Subcutaneous abdominal adipose tissue (tissue), 5 donors: Measurements from ENCODE around the gene SLC26A11.
A peak's percentile ranks its signal among the peaks of the same experiment; 100 is the strongest.

Source experiments
- H3K27ac ChIP-seq: one replicate; pipeline ENCODE4 v1.7.0; 2013; ENCODE audit warnings: low read depth, mild to moderate bottlenecking, inconsistent platforms, low read length, moderate library complexity
- H3K27me3 ChIP-seq, 5 donors: one replicate each; pipeline ENCODE4 v1.7.0; 2013; ENCODE audit warnings: low read length in 5 of 5, inconsistent platforms in 1 of 5; ENCODE audit not compliant: control insufficient read depth in 5 of 5, insufficient read depth in 4 of 5
- H3K36me3 ChIP-seq, 5 donors: one replicate each; pipeline ENCODE4 v1.7.0; 2013; ENCODE audit warnings: low read length in 5 of 5; ENCODE audit not compliant: control insufficient read depth in 5 of 5, insufficient read depth in 5 of 5
- H3K4me1 ChIP-seq, 5 donors: one replicate each; pipeline ENCODE4 v1.7.0; 2013; ENCODE audit warnings: low read length in 5 of 5, mild to moderate bottlenecking in 3 of 5, moderate library complexity in 1 of 5; ENCODE audit not compliant: control insufficient read depth in 5 of 5, insufficient read depth in 5 of 5
- H3K4me3 ChIP-seq, 5 donors: one replicate each; pipeline ENCODE4 v1.7.0; 2013; ENCODE audit warnings: low read length in 5 of 5, low read depth in 1 of 5
- H3K9ac ChIP-seq, 5 donors: one replicate each; pipeline ENCODE4 v1.7.0; 2013; ENCODE audit warnings: low read length in 5 of 5, mild to moderate bottlenecking in 4 of 5, moderate library complexity in 3 of 5
- H3K9me3 ChIP-seq, 5 donors: one replicate each; pipeline ENCODE4 v1.7.0; 2013; ENCODE audit warnings: low read length in 5 of 5; ENCODE audit not compliant: control insufficient read depth in 5 of 5
- donor health status: healthy.
- donor health status: healthy.
- donor health status: healthy.
- donor health status: healthy.
- donor health status: healthy.

Gene SLC26A11

DNA sequence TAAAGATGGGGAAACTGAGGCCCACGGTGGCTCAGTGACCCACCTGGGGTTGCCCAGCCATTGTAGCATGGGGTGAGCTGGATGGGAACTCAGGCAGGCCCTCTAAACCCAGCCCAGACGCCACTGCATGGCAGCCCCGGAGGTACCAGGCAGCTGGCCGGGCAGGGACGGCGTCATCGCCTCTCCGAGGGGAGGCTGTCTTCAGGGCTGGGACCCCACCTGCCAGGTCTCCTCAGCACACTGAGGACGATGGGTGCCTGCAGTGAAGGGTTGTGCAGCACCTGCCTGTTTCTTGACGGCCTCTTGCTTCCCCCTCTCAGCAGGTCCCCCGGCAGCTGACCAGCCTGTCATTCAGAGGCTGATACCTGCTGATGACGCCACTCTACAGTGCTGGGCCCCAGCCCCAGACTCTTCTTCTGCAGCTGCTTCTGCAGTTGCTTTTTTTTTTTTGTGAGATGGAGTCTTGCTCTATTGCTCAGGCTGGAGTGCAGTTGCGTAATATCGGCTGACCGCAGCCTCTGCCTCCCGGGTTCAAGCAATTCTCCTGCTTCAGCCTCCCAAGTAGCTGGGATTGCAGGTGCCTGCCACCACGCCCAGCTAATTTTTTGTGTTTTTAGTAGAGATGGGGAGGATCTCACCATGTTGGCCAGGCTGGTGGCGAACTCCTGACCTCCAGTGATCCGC lies 65.2 kb downstream of the SLC26A11 start:
- Histone ChIP-seq H3K9me3 (peaks cover 0 to 3% (median 0%) of the 10 kb centered on the region in 5 donors), H3K27me3 (no peaks in the 10 kb centered on the region), H3K4me1 (peaks cover 3 to 18% (median 6%) of the 10 kb centered on the region in 5 donors), H3K9ac (no peak overlapping the region), H3K4me3 (no peak overlapping the region), H3K36me3 (peaks cover 0 to 66% (median 49%) of the 10 kb centered on the region in 5 donors), H3K27ac (no peak overlapping the region)

DNA sequence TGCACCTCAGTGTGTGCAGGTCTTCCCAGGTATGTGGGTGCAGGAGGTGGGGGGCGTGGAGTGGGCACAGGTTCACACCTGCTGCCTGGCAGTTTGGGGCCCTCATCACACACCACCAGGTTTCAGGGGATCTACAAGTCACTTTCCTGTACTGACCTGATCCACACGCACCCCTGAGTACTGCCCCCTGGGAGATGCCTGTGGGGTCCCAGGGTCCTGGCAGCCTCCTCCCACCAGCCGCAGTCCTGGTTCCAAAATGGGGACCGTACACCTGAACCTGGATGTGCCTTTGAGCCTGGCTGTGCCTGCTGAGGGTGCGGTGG lies 66.4 kb downstream of the SLC26A11 start:
- Histone ChIP-seq H3K4me3 (no peak overlapping the region), H3K9ac (no peak overlapping the region), H3K4me1 (peaks cover 3 to 18% (median 3%) of the 10 kb centered on the region in 5 donors), H3K9me3 (peaks cover 0 to 3% (median 0%) of the 10 kb centered on the region in 5 donors), H3K36me3 (peaks cover 0 to 66% (median 53%) of the 10 kb centered on the region in 5 donors), H3K27ac (no peak overlapping the region), H3K27me3 (no peaks in the 10 kb centered on the region)

DNA sequence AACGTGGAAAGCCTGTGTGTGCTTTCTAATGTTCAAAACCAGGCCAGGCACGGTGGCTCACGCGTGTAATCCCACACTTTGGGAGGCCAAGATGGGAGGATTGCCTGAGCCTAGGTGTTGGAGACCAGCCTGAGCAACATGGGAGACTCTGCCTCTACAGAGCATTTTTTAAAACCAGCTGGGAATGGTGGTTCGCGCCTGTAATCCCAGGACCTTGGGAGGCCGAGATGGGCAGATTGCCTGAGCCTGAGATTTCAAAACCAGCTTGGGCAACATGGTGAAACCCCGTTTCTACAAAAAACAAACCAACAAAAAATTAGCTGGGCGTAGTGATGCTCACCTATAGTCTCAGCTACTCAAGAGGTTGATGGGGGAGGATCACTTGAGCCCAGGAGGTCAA lies 66.8 kb downstream of the SLC26A11 start:
- H3K9me3 ChIP-seq = peaks cover 0 to 3% (median 0%) of the 10 kb centered on the region in 5 donors
- no peak overlapping the region for H3K4me3 ChIP-seq
- H3K4me1 ChIP-seq = peaks cover 3 to 18% (median 3%) of the 10 kb centered on the region in 5 donors
- H3K27ac ChIP-seq = no peak overlapping the region
- H3K27me3 ChIP-seq = no peaks in the 10 kb centered on the region
- H3K9ac ChIP-seq = no peak overlapping the region
- peaks cover 0 to 68% (median 53%) of the 10 kb centered on the region in 5 donors for H3K36me3 ChIP-seq

DNA sequence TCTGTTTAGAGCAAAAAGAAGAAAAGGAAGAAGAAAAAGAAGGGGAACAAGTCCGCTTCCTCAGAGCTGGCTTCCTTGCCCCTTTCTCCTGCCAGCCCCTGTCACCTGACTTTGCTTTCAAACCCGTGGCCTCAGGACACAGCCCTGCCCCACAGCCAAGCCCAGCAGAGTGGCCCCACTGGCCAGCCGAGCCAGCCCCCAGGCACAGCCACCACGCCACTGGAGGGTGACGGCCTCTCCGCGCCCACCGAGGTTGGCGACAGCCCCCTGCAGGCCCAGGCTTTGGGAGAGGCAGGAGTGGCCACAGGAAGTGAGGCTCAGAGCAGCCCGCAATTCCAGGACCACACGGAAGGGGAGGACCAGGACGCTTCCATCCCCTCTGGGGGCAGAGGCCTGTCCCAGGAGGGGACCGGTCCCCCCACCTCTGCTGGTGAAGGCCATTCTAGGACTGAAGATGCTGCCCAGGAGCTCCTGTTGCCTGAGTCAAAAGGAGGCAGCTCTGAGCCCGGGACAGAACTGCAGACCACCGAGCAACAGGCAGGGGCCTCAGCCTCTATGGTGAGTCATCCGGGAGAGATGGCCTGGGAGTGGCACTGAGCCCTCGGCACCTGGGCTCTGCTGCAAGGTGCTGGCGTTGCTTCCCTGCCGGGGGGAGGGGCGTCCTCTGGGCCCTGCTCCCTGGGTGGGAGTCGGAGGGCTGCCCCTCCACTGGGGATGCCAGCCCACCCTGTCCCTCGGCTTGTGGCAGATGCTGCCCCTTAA lies 67.8 kb downstream of the SLC26A11 start:
- Histone ChIP-seq H3K27me3 (no peaks in the 10 kb centered on the region), H3K9ac (peak overlapping the region in 2 of 5 donors; percentile 16 to 21), H3K9me3 (peaks cover 0 to 3% (median 0%) of the 10 kb centered on the region in 5 donors), H3K4me1 (peaks cover 3 to 18% (median 3%) of the 10 kb centered on the region in 5 donors), H3K27ac (no peak overlapping the region), H3K4me3 (peak overlapping the region in 1 of 5 donors; percentile 46), H3K36me3 (peaks cover 0 to 75% (median 61%) of the 10 kb centered on the region in 5 donors)

DNA sequence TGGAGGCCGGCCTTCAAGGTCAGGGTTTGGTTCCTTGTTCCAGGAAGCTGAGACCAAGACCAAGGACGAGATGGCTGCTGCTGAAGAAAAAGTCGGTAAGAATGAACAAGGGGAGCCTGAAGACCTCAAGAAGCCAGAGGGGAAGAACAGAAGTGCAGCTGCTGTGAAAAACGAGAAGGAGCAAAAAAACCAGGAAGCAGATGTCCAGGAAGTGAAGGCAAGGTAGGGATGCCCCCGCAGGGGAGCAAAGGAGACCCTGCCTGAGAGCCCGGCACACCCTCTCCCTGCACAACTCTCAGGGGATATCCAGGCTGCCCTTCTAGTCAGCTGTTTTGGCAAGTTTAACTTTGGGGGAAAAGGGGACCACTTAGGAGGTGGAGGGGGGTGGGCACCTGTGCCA lies 69.4 kb downstream of the SLC26A11 start:
- Histone ChIP-seq H3K36me3 (peaks cover 0 to 78% (median 69%) of the 10 kb centered on the region in 5 donors), H3K9ac (no peak overlapping the region), H3K9me3 (peaks cover 0 to 3% (median 0%) of the 10 kb centered on the region in 5 donors), H3K4me1 (peaks cover 3 to 21% (median 5%) of the 10 kb centered on the region in 5 donors), H3K27ac (no peak overlapping the region), H3K27me3 (no peaks in the 10 kb centered on the region), H3K4me3 (no peak overlapping the region)

DNA sequence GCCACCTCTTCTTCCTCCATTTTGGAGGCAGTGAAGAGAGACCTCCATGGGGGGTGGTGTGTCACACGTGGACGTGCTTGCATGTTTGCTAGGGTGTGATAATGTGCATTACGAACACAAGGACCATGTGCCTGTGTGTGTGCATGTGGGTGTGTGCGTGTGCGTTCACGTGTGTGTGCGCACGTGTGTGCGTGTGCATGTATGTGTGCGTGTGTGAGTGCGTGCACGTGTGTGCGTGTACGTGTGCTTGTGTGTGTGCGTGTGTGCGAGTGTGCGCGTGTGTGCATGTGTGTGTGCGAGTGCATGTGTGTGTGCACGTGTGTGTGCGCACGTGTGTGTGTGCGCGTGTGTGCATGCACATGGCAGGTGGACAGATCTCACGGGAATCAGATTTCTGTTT lies 69.9 kb downstream of the SLC26A11 start:
- Histone ChIP-seq H3K9me3 (peaks cover 0 to 3% (median 0%) of the 10 kb centered on the region in 5 donors), H3K27ac (no peak overlapping the region), H3K27me3 (no peaks in the 10 kb centered on the region), H3K36me3 (peaks cover 0 to 78% (median 71%) of the 10 kb centered on the region in 5 donors), H3K4me1 (peaks cover 3 to 24% (median 8%) of the 10 kb centered on the region in 5 donors), H3K4me3 (no peak overlapping the region), H3K9ac (no peak overlapping the region)

DNA sequence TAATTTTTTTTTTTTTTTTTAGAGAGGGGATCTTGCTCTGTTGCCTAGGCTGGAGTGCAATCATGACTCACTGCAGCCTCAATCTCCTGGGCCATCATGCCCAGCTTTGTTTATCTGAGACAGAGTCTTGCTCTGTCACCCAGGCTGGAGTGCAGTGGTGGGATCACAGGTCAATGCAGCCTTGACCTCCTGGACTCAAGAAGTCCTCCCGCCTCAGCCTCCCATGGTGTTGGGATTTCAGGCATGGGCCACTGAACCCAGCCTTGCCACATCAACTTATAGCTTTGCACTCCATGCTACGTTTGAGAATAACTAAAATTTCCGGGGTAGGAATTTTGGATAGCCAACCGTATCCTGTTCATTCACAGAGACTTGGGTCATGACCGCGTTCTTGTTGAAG lies 71.0 kb downstream of the SLC26A11 start:
- Histone ChIP-seq H3K9ac (no peak overlapping the region), H3K4me3 (no peak overlapping the region), H3K4me1 (peaks cover 3 to 24% (median 8%) of the 10 kb centered on the region in 5 donors), H3K27me3 (no peaks in the 10 kb centered on the region), H3K36me3 (peaks cover 0 to 87% (median 82%) of the 10 kb centered on the region in 5 donors), H3K27ac (no peak overlapping the region), H3K9me3 (peaks cover 0 to 3% (median 0%) of the 10 kb centered on the region in 5 donors)

DNA sequence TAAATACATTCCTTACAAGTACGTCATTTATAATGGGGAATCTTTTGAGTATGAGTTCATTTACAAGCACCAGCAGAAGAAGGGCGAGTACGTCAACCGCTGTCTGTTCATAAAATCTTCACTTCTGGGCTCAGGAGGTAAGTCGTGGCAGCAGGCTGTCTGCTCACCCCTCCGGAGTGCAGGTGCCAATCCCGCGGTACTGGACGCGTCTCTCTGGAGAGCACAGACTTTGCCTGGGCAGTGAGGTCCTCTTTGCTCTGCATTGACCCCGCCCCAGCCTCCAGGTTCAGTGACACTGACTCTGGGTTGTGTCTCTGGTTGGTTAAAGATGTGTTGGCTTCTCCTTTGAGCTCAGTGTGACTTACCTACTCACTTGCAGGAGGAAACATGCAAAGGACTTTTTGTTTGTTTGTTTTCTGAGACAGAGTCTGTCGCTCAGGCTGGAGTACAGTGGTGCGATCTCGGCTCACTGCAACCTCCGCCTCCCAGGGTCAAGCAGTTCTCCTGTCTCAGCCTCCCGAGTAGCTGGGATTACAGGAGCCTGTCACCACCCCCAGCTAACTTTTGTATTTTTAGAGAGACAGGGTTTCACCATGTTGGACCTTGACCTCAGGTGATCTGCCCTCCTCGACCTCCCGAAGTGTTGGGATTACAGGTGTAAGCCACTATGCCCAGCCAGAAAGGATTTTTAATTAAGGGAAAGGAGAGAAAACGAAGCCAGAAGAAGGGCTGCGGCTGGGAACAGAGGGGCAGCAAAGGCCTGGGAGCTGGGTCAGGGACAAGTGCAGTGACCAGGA lies 71.7 kb downstream of the SLC26A11 start:
- Histone ChIP-seq H3K4me3 (no peak overlapping the region), H3K9me3 (peaks cover 0 to 3% (median 0%) of the 10 kb centered on the region in 5 donors), H3K27me3 (no peaks in the 10 kb centered on the region), H3K27ac (no peak overlapping the region), H3K4me1 (peaks cover 3 to 24% (median 8%) of the 10 kb centered on the region in 5 donors), H3K9ac (no peak overlapping the region), H3K36me3 (peaks cover 0 to 88% (median 87%) of the 10 kb centered on the region in 5 donors)

DNA sequence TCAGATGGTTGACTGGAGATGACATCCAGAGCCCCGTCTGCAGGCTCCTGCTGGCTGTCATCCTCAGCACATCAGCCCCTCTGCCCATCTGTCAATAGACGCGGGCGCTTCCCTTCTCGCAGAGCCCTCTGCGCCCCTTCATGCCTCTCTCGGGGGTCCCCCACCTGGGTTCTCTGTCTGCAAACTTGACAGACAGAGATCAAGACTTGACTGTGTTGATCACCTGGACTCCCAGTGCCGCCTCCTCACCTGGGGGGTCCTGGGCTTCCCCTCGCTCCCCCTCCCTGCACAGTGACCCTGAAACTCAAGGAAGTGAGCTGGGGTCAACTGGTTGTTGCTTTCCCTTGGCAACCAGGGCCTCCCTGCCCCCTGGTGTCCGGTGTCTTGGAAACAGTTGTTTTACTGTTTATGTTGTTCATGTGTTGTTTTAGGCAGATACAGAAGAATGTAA lies 72.3 kb downstream of the SLC26A11 start:
- Histone ChIP-seq H3K36me3 (peaks cover 0 to 90% (median 87%) of the 10 kb centered on the region in 5 donors), H3K4me1 (peaks cover 0 to 24% (median 8%) of the 10 kb centered on the region in 5 donors), H3K27me3 (no peaks in the 10 kb centered on the region), H3K27ac (no peak overlapping the region), H3K9me3 (peaks cover 0 to 3% (median 0%) of the 10 kb centered on the region in 5 donors), H3K4me3 (no peak overlapping the region), H3K9ac (no peak overlapping the region)
